Suppressor macrophage treated with lipopolysaccharide for 4 hours (primary cell): ENCODE data around the gene PEX11G.
"Not testable (repeated sequence)": the region's sequence is repeated elsewhere in the genome, so short reads cannot be mapped to it uniquely, and the experiment has no call there.

Source experiments
- DNase-seq: peaks from one replicate; pipeline ENCODE4 v3.0.0-alpha.2; 2020

PEX11G gene

GRCh38 chr19:7461841-7462629 lies 26.8 kb downstream of the PEX11G start:
- DNase-seq = no peak

GRCh38 chr19:7460562-7460966 lies 28.3 kb downstream of the PEX11G start:
- DNase-seq = no peak

- DNase-seq = no peak
Measured at GRCh38 chr19:7459773-7460172, 29.1 kb downstream of the PEX11G start.

- DNase-seq = no peak
Measured at GRCh38 chr19:7458675-7459074, 30.2 kb downstream of the PEX11G start.

GRCh38 chr19:7456964-7457541 lies 31.8 kb downstream of the PEX11G start:
- DNase-seq = no peak

- DNase-seq = no peak
Measured at GRCh38 chr19:7455600-7456296, 33.1 kb downstream of the PEX11G start.

GRCh38 chr19:7454998-7455397 lies 33.8 kb downstream of the PEX11G start:
- DNase-seq = no peak

- peak; percentile 11 for DNase-seq
Measured at GRCh38 chr19:7450243-7451223, 38.3 kb downstream of the PEX11G start.

- DNase-seq = not testable (repeated sequence)
Measured at GRCh38 chr19:7449391-7450070, 39.3 kb downstream of the PEX11G start.

GRCh38 chr19:7447648-7448047 lies 41.2 kb downstream of the PEX11G start:
- no peak for DNase-seq

GRCh38 chr19:7445104-7445503 lies 43.7 kb downstream of the PEX11G start:
- no peak for DNase-seq

GRCh38 chr19:7444042-7444441 lies 44.8 kb downstream of the PEX11G start:
- DNase-seq = no peak

- DNase-seq = no peak
Measured at GRCh38 chr19:7442423-7442822, 46.4 kb downstream of the PEX11G start.

GRCh38 chr19:7441468-7442146 lies 47.2 kb downstream of the PEX11G start:
- DNase-seq = no peak

GRCh38 chr19:7440188-7440975 lies 48.5 kb downstream of the PEX11G start:
- DNase-seq = no peak

- DNase-seq = no peak
Measured at GRCh38 chr19:7435586-7435985, 53.2 kb downstream of the PEX11G start.

- no peak for DNase-seq
Measured at GRCh38 chr19:7434391-7434790, 54.4 kb downstream of the PEX11G start.

- not testable (repeated sequence) for DNase-seq
Measured at GRCh38 chr19:7433456-7433855, 55.4 kb downstream of the PEX11G start.

GRCh38 chr19:7429638-7430282 lies 59.1 kb downstream of the PEX11G start:
- DNase-seq = no peak

- no peak for DNase-seq
Measured at GRCh38 chr19:7428651-7429113, 60.2 kb downstream of the PEX11G start.
